ACC112 (cell line): ENCODE measurements around the gene MRPL20.

Experiments
- H2AFZ ChIP-seq: fragments of 200-600 bp; sonication (generic); one replicate; pipeline ENCODE4 v1.6.0; 2017; ENCODE audit warnings: antibody characterized with exemption, low read length; ENCODE audit not compliant: unreplicated experiment
- H3K27ac ChIP-seq: fragments of 200-600 bp; sonication (generic); 2 replicates; pipeline ENCODE4 v1.5.1; 2014; ENCODE audit warnings: low read depth, mild to moderate bottlenecking, antibody characterized with exemption, low read length, moderate library complexity
- H3K27me3 ChIP-seq: fragments of 200-600 bp; sonication (generic); 2 replicates; pipeline ENCODE4 v1.6.1; 2014; ENCODE audit warnings: mild to moderate bottlenecking, antibody characterized with exemption, low read length, moderate library complexity, mixed read lengths; ENCODE audit not compliant: insufficient read depth
- H3K36me3 ChIP-seq: fragments of 200-600 bp; sonication (generic); 2 replicates; pipeline ENCODE4 v1.6.1; 2016; ENCODE audit warnings: mild to moderate bottlenecking, antibody characterized with exemption, low read length, moderate library complexity, mixed read lengths; ENCODE audit not compliant: insufficient read depth
- H3K4me1 ChIP-seq: fragments of 200-600 bp; sonication (generic); one replicate; pipeline ENCODE4 v1.6.1; 2016; ENCODE audit warnings: low read length, mixed read lengths; ENCODE audit not compliant: insufficient read depth, unreplicated experiment, control insufficient read depth
- H3K4me3 ChIP-seq: fragments of 200-600 bp; sonication (generic); 2 replicates; pipeline ENCODE4 v1.5.1; 2014; ENCODE audit warnings: mild to moderate bottlenecking, low read depth, low read length
- H3K79me2 ChIP-seq: fragments of 200-600 bp; sonication (generic); one replicate; pipeline ENCODE4 v1.6.0; 2016; ENCODE audit warnings: low read length; ENCODE audit not compliant: control insufficient read depth, unreplicated experiment, insufficient read depth

MRPL20 gene

DNA sequence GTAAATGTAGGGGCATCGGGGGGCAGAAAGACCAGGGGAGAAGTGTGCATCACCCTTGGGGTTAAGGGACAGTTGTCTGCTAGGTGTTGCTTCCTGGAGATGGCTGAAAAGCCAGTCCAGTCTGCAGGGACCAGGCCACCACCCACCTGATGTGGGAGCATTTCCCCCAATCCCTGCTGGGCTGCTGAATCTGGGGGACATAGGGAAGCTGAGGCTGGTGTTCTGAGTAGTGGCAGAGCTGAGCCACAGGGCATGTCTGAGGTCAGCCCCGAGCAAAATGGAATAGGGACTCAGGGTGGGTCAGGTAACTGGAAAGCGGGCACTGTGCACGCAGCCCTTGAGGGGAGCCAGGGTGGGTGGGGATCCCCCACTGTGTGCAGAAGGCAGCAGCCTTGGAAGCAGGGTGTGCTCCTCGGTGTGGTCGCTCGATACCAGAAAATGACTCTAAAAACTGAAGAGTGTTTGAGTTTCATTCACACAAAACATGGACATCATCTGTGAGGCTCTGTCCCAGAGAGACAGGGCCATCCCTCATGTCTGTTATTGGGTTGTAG lies 5.6 kb downstream of the MRPL20 start:
- H3K79me2 ChIP-seq = peaks cover 68% of the 10 kb centered on the region
- peaks cover 32% of the 10 kb centered on the region for H3K36me3 ChIP-seq
- H3K27ac ChIP-seq = no peak overlapping the region
- no peak overlapping the region; the same call in 1 of the 2 replicates for H3K4me3 ChIP-seq
- no peaks in the 10 kb centered on the region for H3K27me3 ChIP-seq
- peaks cover 29% of the 10 kb centered on the region for H3K4me1 ChIP-seq
- H2AFZ ChIP-seq = no peak overlapping the region

DNA sequence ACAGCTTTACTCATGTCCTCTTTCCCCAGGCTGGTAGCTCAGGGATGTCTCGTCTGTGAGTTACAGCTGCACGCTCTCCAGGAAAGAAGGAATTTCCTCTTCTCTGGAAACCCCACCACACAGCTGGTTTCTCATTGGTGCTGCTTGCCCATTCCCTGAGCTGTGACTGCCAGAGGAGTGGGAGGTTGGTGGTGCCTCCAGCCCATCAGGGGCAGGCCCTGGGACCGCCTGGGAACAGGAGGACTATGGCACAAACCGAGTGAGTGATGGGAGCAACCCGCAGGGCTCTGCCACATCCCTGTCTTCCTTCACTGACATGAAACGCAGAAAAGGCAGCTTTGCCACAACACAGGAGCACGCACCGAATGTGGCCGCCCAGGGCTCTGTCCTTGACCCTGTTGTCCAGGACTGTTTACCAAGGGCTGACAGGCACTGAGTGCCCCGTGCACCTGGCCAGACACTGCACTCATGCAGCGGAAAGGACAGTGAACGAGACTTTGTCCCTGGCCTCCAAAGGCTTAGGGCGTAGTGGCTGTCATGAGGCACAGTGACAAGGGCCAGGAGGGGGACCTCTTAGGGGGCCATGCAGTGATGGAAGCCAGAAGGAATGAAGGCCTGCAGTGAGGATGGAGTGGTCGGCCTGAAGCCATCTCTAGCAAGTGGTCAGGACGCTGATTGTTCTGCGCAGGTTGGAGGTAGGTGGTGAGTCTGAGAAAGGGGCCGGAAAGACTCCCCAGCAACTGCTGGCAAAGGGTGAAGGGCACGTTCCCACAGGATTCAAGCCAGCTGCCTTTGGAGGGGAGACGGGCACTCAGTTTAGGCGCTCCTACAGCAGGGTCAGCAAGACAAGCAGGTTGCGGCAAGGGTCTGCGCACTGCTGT lies 6.3 kb downstream of the MRPL20 start:
- no peaks in the 10 kb centered on the region for H3K27me3 ChIP-seq
- peaks cover 25% of the 10 kb centered on the region for H3K4me1 ChIP-seq
- no peak overlapping the region for H2AFZ ChIP-seq
- peak overlapping the region; percentile 89 for H3K4me3 ChIP-seq
- H3K36me3 ChIP-seq = peaks cover 32% of the 10 kb centered on the region
- peaks cover 61% of the 10 kb centered on the region for H3K79me2 ChIP-seq
- H3K27ac ChIP-seq = 0 out of 2 replicates have a peak overlapping the region, but pooled peaks have one; percentile 46

DNA sequence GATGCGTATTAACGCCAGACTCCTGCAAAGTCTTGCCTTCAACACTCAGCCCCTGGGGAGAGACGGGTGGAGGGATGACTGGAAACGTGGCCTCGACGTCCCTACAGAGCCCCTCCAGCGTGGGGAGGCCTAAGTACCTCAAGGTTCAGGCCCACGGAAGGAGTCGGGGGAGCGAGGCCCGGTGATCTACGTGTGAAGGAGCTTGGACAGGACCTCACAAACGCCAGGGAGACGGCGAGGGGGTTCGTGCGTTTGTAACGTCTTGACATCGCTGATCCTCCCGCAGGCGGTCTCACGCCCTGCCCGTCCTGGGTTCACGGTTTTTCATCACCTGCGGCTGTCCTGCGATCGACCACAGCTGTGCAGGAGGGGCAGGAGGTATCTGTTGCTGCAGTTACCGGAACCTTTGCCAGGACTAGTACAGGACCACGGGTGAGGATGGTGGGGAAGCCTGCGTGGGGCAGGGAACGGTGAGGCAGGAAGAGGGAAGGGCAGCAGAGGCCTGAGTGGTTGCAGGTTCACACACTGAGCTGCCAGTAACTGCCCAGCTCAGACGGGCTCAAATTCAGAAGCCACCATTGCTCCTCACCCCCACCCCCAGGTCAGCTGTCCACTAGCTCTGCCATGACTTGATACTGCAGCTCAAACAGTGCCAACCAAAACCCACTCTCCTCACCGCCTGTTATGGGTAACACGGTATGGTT lies 7.1 kb downstream of the MRPL20 start:
- H3K27me3 ChIP-seq = no peaks in the 10 kb centered on the region
- H3K36me3 ChIP-seq = peaks cover 30% of the 10 kb centered on the region
- peaks cover 61% of the 10 kb centered on the region for H3K79me2 ChIP-seq
- H2AFZ ChIP-seq = no peak overlapping the region
- H3K4me1 ChIP-seq = peaks cover 21% of the 10 kb centered on the region
- peak overlapping the region; percentile 46; the same call in 1 of the 2 replicates for H3K27ac ChIP-seq
- H3K4me3 ChIP-seq = peak overlapping the region; percentile 89

DNA sequence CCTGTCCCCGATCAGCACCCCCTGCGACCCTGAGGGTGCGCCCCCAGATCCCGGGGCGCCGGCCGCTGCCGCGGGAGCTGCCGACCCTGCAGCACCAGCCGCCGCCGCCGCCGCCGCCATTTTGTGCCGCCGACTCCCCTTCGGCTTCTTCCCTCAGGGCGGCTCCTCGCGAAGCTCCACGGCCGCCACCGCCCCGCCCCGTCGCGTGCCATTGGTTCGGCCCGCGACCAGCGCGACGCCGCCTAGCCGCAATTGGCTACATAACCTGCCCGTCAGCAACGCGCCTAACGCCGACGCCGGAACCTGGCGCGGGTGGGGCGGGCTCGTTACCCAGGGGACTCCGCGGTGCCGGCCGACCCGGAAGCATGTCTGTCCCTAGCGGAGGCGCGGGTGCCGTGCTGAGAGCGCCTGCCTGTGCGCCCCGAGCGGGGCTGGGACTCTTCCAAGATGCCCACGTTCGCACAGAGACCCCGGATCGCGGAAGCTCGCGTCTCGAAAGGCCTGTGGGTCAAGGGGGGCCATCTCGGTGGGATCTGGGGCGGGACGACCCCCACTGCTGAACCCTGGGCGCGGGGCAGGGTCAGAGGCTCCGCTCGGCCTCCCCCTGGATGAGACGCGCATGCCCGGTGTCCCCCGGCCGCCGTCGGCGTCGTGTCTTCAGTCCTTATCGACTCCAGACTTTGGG lies 7.8 kb downstream of the MRPL20 start, which contains the start of gene CCNL2:
Gene CCNL2 (minus strand): TSS at position 149 of the 685 bp plus-strand sequence. CDS start 29 bp downstream, at position 120.
- peak within 1 kb of the TSS; percentile 89 for H3K4me3 ChIP-seq
- peaks cover 61% of the 10 kb centered on the region for H3K79me2 ChIP-seq
- H3K36me3 ChIP-seq = peaks cover 31% of the 10 kb centered on the region
- peak within 1 kb of the TSS; percentile 59 for H3K27ac ChIP-seq
- peaks cover 21% of the 10 kb centered on the region for H3K4me1 ChIP-seq
- no peaks in the 10 kb centered on the region for H3K27me3 ChIP-seq
- peak within 1 kb of the TSS; percentile 67 for H2AFZ ChIP-seq

DNA sequence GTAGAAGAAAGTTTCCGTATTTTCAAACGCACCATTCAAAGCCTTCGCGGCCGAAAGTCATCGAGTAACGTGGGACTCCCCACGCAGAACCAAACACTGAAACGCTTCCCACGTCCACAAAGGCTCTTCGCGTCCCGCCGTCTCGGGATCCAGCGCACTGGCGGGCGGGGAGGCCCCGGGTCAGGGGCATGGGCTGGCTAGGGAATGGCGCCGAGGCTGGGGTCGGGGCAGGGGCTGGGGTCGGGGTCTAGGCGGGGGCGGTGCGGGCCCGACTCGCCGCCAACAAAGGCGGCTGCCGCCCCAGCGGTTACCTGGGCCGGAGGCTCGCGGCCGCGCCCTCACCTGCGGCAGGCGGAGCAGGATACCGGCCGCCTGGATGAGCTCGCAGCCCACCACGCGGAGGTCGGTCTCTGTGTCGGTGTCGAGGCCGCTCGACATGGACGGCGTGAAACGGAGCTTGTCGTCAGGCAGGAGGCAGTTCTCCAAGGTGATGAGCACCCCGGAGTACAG lies 8.4 kb downstream of the MRPL20 start:
- H3K4me1 ChIP-seq = peaks cover 21% of the 10 kb centered on the region
- H3K27ac ChIP-seq = peak overlapping the region; percentile 59
- H2AFZ ChIP-seq = peak overlapping the region; percentile 67
- peaks cover 65% of the 10 kb centered on the region for H3K79me2 ChIP-seq
- no peaks in the 10 kb centered on the region for H3K27me3 ChIP-seq
- peaks cover 35% of the 10 kb centered on the region for H3K36me3 ChIP-seq
- peak overlapping the region; percentile 89 for H3K4me3 ChIP-seq

DNA sequence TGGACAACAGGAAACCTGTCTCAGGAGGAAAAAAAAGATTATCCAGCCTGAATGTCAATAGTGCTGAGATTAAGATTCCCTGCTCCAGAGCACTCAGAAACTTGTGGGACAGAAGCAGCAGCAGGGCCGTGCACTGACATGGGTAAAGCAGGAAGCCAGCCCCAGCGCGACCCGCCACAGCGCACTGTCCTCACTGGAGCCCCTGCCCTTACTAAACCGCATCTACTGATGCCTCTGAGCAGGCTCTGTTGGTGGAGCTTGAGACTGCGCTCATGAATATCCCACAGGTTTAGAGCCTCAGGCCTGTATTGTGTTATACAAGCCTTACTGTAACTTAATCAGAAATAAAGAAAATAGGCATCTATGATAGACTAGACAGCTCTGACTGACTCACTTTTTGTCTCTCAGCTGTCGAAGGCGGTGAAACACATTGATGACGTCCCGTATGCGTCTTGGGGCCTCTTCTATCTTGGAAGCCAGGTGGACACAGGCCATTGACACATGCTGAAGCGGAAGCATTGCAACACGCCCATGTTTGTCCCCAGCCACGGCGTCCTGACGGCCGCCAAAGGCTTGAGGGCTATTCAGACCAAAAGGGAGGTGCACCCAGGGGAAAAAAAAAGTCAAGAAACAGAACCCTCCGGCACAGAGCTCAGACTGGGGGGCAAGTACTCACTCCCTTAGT lies 9.1 kb downstream of the MRPL20 start:
- no peak overlapping the region for H2AFZ ChIP-seq
- H3K27ac ChIP-seq = peak overlapping the region; percentile 59

DNA sequence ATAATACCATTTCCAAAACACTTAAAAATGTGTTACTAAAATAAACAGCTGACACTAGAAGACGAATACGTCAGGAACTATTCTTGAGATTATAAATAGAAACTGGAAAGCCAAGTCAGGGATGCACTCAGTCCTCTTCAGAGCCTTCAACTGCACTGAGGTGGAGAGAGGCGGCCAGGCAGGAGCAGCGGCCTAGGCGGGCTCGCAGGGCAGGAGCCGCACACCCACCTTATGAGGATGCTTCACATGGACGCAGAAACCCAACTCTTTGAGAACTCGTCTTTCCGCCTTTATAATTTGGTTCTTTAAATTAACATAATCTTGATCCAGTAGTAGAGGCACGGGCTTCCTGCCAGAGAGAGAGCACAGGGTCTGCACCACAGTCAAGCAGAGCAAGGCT lies 11.9 kb downstream of the MRPL20 start:
- H3K36me3 ChIP-seq = peaks cover 42% of the 10 kb centered on the region
- H3K27me3 ChIP-seq = no peaks in the 10 kb centered on the region

More for the DNA sequence above, 9.1 kb downstream of the MRPL20 start:
- Histone ChIP-seq H3K27me3 (no peaks in the 10 kb centered on the region), H3K4me1 (peaks cover 21% of the 10 kb centered on the region), H3K4me3 (peak overlapping the region; percentile 89), H3K36me3 (peaks cover 35% of the 10 kb centered on the region), H3K79me2 (peaks cover 72% of the 10 kb centered on the region)

DNA sequence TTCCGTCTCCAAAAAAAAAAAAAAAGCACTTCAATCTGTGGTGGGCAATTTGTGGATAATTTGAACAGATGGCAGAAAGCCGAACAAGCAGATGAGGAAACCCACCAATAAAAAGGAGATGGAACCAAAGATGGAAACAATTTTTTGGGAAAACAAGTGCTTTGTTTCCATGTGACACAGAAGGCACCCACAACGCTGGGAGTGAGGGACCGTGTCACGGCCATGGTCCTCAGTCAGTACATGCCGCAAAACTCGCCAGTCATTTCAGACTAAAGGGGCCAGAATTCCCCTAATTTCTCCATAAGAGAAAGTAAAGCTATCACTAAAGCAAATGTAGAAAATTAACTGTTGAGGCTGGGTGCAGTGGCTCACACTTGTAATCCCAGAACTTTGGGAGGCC lies 13.0 kb downstream of the MRPL20 start:
- Histone ChIP-seq H3K36me3 (peaks cover 52% of the 10 kb centered on the region), H3K27me3 (no peaks in the 10 kb centered on the region), H3K4me1 (peaks cover 10% of the 10 kb centered on the region), H3K4me3 (no peak overlapping the region), H3K79me2 (peaks cover 59% of the 10 kb centered on the region), H2AFZ (no peak overlapping the region), H3K27ac (no peak overlapping the region)

More for the DNA sequence above, 11.9 kb downstream of the MRPL20 start:
- peaks cover 67% of the 10 kb centered on the region for H3K79me2 ChIP-seq
- H3K4me3 ChIP-seq = no peak overlapping the region
- no peak overlapping the region for H3K27ac ChIP-seq
- peaks cover 11% of the 10 kb centered on the region for H3K4me1 ChIP-seq
- H2AFZ ChIP-seq = no peak overlapping the region

DNA sequence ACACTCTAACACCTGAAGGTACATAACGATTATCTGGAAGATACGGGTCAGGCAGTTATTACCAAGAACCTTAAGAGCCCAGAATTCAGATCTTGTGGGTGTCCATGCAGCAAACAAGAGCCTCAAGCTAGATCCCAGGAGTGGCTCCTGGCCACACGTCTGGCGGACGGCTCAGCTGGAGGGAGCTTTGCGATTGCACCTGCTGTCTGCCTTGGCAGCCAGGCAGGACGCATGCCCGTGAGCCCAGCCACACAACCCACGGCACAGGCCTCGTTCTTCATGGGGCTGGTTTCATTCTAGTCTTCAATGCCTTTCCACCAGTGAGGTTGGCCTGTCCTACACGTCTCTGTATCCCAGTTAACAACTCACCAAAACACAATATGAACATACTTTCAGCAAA lies 13.7 kb downstream of the MRPL20 start:
- Histone ChIP-seq H3K4me3 (no peak overlapping the region), H3K36me3 (peaks cover 52% of the 10 kb centered on the region), H3K27me3 (no peaks in the 10 kb centered on the region), H3K79me2 (peaks cover 52% of the 10 kb centered on the region), H3K4me1 (peaks cover 10% of the 10 kb centered on the region), H2AFZ (no peak overlapping the region), H3K27ac (no peak overlapping the region)
